ENCODE data around the gene LPAR4.

GRCh38 chrX:78706071-78706470, 41.4 kb upstream of the LPAR4 start:
- no peak for TF ChIP-seq RAD21 (conservative IDR thresholded peaks at IDR 0.05)
- TF ChIP-seq CTCF (IDR thresholded peaks at IDR 0.05; ENCODE audit: poor library complexity, severe bottlenecking) = no peak
- TF ChIP-seq EP300 (conservative IDR thresholded peaks at IDR 0.05; ENCODE audit: poor library complexity, severe bottlenecking) = no peak
- TF ChIP-seq EZH2 (IDR thresholded peaks at IDR 0.05; ENCODE audit: borderline replicate concordance, insufficient read depth, low read length, poor library complexity, severe bottlenecking) = no peak
- TF ChIP-seq MXI1 (conservative IDR thresholded peaks at IDR 0.05; ENCODE audit: poor library complexity, severe bottlenecking) = no peak
- no peak for TF ChIP-seq POLR2AphosphoS5 (IDR thresholded peaks at IDR 0.05)
- TF ChIP-seq TAF1 (IDR thresholded peaks at IDR 0.05; ENCODE audit: low read depth) = no peak

All from neural cell (in vitro differentiated cells).